Measurements from ENCODE around the gene TPGS2. TPM values are rescaled to one million over a fixed set of nuclear protein-coding genes. Genes with fewer than 3 reads are reported as not detected.
A peak's percentile ranks its signal among the peaks of the same experiment; 100 is the strongest.

TPGS2 gene
- total and polyA plus RNA-seq, 8 donors: 58.3 to 200 (median 155) TPM

GRCh38 chr18:36805105-36805504, 23.7 kb downstream of the TPGS2 start:
- Histone ChIP-seq H3K27me3 (no peaks in the 10 kb centered on the region), H3K27ac (no peak overlapping the region), H3K4me1 (no peaks in the 10 kb centered on the region), H3K4me3 (no peak overlapping the region), H3K36me3 (peaks cover 0 to 80% of the 10 kb centered on the region in 2 donors), H3K9me3 (no peaks in the 10 kb centered on the region)
- intact Hi-C loops (cut with DNase I): no loop called here
- ATAC-seq (no peak), DNase-seq (no peak)
- no peak for TF ChIP-seq CTCF (IDR thresholded peaks at IDR 0.05)

GRCh38 chr18:36798738-36799473, 29.9 kb downstream of the TPGS2 start:
- Histone ChIP-seq H3K27ac (no peak overlapping the region), H3K27me3 (no peaks in the 10 kb centered on the region), H3K9me3 (no peaks in the 10 kb centered on the region), H3K36me3 (peaks cover 4 to 93% of the 10 kb centered on the region in 2 donors), H3K4me1 (no peaks in the 10 kb centered on the region), H3K4me3 (no peak overlapping the region)
- DNase-seq (no peak), ATAC-seq (no peak)
- TF ChIP-seq CTCF (IDR thresholded peaks at IDR 0.05): no peak
- intact Hi-C loops (cut with DNase I): no loop called here

- H3K4me1 ChIP-seq: no peaks in the 10 kb centered on the region
- H3K9me3 ChIP-seq: no peaks in the 10 kb centered on the region
- intact Hi-C loops (cut with DNase I): no loop called here
- H3K27me3 ChIP-seq: no peaks in the 10 kb centered on the region
- DNase-seq (no peak), ATAC-seq (no peak)
- H3K36me3 ChIP-seq: peaks cover 4 to 80% of the 10 kb centered on the region in 2 donors
- H3K27ac ChIP-seq: no peak overlapping the region
- H3K4me3 ChIP-seq: no peak overlapping the region
- no peak for TF ChIP-seq CTCF (IDR thresholded peaks at IDR 0.05)
These were observed 36.0 kb downstream of the TPGS2 start for GRCh38 chr18:36792634-36793283.

- no peak overlapping the region for H3K4me3 ChIP-seq
- H3K9me3 ChIP-seq: no peaks in the 10 kb centered on the region
- intact Hi-C loops (cut with DNase I): no loop called here
- peaks cover 0 to 29% of the 10 kb centered on the region in 2 donors for H3K36me3 ChIP-seq
- ATAC-seq: peak; percentile 95
- peak in 3 of 4 donors; percentile 36 to 60 (median 45) for DNase-seq
- peak overlapping the region; percentile 21 to 34 for H3K27ac ChIP-seq
- no peaks in the 10 kb centered on the region for H3K27me3 ChIP-seq
- TF ChIP-seq CTCF (IDR thresholded peaks at IDR 0.05): no peak
- peaks cover 0 to 3% of the 10 kb centered on the region in 2 donors for H3K4me1 ChIP-seq
These were observed 42.1 kb downstream of the TPGS2 start for GRCh38 chr18:36786686-36787085.

- DNase-seq: no peak
- Histone ChIP-seq H3K4me3 (no peak overlapping the region), H3K36me3 (peaks cover 0 to 14% of the 10 kb centered on the region in 2 donors), H3K27ac (no peak overlapping the region), H3K9me3 (no peaks in the 10 kb centered on the region), H3K4me1 (peaks cover 0 to 3% of the 10 kb centered on the region in 2 donors), H3K27me3 (no peaks in the 10 kb centered on the region)
- no peak for ATAC-seq
- no peak for TF ChIP-seq CTCF (IDR thresholded peaks at IDR 0.05)
- intact Hi-C loops (cut with DNase I): no loop called here
These were observed 45.0 kb downstream of the TPGS2 start for GRCh38 chr18:36783792-36784191.

Data from left lung (tissue), 10 donors.